Left renal cortex interstitium (tissue), 4 donors: ENCODE results near the gene SPTBN1. TPM values are rescaled to one million over a fixed set of nuclear protein-coding genes. Genes with fewer than 3 reads are reported as not detected.

Experiments used
- DNase-seq, 4 donors: peaks; one replicate each; pipeline ENCODE4 v3.0.0-alpha.2; 2013; ENCODE audit warnings: low read depth in 4 of 4, low spot score in 2 of 4, missing footprints in 1 of 4
- polyA plus RNA-seq, 4 donors: library from polyadenylated mRNA; unstranded; fragments of 120-200 nt; gene quantifications; one replicate each; pipeline ENCODE4 v1.2.1, GENCODE V29; 2013; ENCODE audit not compliant: insufficient read length in 4 of 4

SPTBN1 gene
- polyA plus RNA-seq, 4 donors, result 215 to 262 (median 233) TPM

- DNase-seq, result no peak
Measured at GRCh38 chr2:54639609-54640008, 183.5 kb downstream of the SPTBN1 start.

- DNase-seq, result no peak
Measured at GRCh38 chr2:54640834-54641540, 184.9 kb downstream of the SPTBN1 start.

- DNase-seq, result no peak
Measured at GRCh38 chr2:54641988-54642387, 185.9 kb downstream of the SPTBN1 start.

- no peak for DNase-seq
Measured at GRCh38 chr2:54642677-54643430, 186.7 kb downstream of the SPTBN1 start.

- no peak for DNase-seq
Measured at GRCh38 chr2:54644236-54644635, 188.1 kb downstream of the SPTBN1 start.

- DNase-seq, result no peak
Measured at GRCh38 chr2:54646170-54646927, 190.2 kb downstream of the SPTBN1 start.

GRCh38 chr2:54648256-54648655 is 192.1 kb downstream of the SPTBN1 start:
- no peak for DNase-seq

GRCh38 chr2:54649191-54649590 is 193.1 kb downstream of the SPTBN1 start:
- no peak for DNase-seq

- DNase-seq, result no peak
Measured at GRCh38 chr2:54649633-54650032, 193.5 kb downstream of the SPTBN1 start.

- no peak for DNase-seq
Measured at GRCh38 chr2:54650612-54651011, 194.5 kb downstream of the SPTBN1 start.

GRCh38 chr2:54651291-54651690 is 195.2 kb downstream of the SPTBN1 start:
- no peak for DNase-seq

- DNase-seq, result no peak
Measured at GRCh38 chr2:54652540-54652939, 196.4 kb downstream of the SPTBN1 start.

- no peak for DNase-seq
Measured at GRCh38 chr2:54653572-54654204, 197.6 kb downstream of the SPTBN1 start.

- no peak for DNase-seq
Measured at GRCh38 chr2:54655046-54655809, 199.1 kb downstream of the SPTBN1 start.

GRCh38 chr2:54656863-54657262 is 200.7 kb downstream of the SPTBN1 start:
- no peak for DNase-seq

- DNase-seq, result no peak
Measured at GRCh38 chr2:54657664-54658083, 201.5 kb downstream of the SPTBN1 start.

GRCh38 chr2:54658564-54659071 is 202.5 kb downstream of the SPTBN1 start:
- DNase-seq, result no peak

- no peak for DNase-seq
Measured at GRCh38 chr2:54659527-54659926, 203.4 kb downstream of the SPTBN1 start.

GRCh38 chr2:54660752-54661151 is 204.6 kb downstream of the SPTBN1 start:
- DNase-seq, result no peak
